ENCODE results near the gene IL1R2.

The IL1R2 gene

DNA sequence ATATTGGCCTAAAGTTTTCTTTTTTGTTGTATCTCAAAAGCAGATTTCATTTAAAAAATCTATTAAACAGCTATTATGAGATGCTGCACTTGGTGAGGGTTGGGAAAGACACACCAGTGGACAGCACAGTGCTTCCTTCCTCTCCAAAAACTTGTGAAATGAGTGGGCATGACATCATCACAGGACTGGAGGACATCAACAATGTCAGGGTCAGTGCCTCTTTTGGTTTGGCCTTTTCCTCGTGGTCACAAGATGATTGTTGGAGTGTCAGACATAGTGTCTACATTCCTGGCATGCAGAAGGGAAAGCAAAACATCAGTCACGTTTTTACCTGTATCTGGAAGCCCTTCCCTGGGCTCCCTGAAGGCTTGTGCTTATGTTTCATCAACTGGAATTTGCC is 49.6 kb downstream of the IL1R2 start:
- TF ChIP-seq, protein P1, sequence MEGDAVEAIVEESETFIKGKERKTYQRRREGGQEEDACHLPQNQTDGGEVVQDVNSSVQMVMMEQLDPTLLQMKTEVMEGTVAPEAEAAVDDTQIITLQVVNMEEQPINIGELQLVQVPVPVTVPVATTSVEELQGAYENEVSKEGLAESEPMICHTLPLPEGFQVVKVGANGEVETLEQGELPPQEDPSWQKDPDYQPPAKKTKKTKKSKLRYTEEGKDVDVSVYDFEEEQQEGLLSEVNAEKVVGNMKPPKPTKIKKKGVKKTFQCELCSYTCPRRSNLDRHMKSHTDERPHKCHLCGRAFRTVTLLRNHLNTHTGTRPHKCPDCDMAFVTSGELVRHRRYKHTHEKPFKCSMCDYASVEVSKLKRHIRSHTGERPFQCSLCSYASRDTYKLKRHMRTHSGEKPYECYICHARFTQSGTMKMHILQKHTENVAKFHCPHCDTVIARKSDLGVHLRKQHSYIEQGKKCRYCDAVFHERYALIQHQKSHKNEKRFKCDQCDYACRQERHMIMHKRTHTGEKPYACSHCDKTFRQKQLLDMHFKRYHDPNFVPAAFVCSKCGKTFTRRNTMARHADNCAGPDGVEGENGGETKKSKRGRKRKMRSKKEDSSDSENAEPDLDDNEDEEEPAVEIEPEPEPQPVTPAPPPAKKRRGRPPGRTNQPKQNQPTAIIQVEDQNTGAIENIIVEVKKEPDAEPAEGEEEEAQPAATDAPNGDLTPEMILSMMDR (IDR thresholded peaks at IDR 0.05): no peak

DNA sequence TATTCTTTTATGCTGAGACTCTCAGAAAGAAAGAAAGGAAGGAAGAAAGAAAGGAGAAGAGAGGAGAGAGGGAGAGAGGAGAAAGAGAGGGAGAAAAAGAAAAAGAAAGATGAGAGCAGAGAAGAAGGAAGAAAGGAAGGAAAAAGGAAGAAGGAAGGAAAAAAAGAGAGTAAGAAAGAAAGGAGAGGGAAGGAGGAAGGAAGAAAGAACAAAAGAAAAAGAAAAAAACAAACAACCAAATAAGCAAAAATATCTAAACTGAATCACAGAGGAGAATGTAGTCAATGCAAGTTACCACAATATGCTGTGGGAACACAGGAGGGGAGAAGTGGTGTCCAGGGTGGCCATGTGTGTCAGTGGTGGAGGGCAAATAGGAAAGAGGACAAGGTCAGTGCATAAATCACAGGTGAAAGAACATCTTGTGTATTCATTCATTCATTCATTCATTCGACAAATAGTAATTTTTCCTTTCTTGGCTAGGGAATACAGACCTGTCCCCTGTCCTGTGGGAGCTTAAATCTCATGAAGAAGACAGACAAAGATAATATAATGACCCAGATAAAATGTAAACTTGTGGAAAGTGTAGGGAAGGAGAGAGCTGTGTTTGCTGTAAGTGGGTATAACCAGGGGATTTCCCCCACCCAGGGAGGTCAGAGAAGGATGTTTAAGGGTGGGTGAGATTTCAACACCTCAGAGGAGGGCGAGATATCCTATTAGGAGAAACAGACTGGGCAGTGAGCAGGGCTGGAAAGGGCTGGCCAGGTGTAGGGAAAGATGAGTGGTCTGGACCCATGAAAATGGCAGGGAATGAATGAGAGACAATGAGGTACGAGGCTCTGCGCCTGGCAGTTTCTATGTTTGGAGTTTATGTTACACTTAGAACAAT is 50.7 kb downstream of the IL1R2 start:
- TF ChIP-seq, protein P1 (IDR thresholded peaks at IDR 0.05): no peak

DNA sequence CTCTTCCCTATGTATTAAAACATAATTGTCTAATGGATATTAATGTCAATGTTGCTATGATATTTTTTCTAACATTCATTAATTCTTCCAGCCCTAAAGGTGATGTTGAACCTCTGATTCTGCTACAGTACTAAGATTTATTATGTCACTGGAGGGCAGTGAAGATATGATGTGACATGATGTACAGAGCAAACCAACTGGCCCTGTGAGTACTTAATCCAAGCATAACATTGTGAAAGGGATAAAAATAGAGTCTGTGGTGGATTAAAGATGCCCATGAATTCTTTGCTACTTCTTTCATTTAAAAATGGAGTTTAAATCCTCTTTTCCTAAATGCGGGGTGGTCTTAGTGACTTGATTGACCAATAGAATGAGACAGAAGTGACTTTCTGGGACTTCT is 51.8 kb downstream of the IL1R2 start:
- TF ChIP-seq, protein P1 (IDR thresholded peaks at IDR 0.05): no peak

DNA sequence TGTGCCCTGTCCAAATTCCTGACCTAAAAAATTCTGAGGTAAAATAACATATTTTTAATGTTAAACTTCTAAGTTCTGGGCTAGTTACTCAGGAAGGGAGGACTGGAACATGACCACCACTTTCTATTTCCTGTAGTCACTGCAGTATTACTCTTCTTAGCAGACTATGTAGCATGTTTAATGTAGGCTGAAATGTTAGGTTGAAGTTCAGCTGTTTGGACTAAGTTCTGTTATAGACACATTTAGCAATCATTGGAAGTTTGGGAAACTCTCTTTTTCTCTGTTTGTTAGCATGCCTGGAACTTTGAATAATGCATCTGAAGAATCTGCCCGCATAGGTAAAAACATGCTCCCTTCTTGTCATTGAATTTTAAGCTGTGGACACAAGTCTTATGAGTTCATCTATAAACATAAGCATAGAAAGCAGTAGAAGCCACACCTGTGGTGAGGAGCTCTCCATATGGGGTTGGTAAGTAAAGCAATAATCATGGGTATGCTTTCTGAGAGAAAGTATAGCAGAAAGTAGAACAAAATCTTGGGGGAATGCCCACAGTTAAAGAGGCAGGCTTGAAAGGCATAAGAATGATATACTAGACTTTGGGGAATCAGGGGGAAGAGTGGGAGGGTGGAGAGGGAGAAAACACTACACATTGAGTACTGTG is 52.6 kb downstream of the IL1R2 start:
- TF ChIP-seq, protein P1 (IDR thresholded peaks at IDR 0.05): no peak

DNA sequence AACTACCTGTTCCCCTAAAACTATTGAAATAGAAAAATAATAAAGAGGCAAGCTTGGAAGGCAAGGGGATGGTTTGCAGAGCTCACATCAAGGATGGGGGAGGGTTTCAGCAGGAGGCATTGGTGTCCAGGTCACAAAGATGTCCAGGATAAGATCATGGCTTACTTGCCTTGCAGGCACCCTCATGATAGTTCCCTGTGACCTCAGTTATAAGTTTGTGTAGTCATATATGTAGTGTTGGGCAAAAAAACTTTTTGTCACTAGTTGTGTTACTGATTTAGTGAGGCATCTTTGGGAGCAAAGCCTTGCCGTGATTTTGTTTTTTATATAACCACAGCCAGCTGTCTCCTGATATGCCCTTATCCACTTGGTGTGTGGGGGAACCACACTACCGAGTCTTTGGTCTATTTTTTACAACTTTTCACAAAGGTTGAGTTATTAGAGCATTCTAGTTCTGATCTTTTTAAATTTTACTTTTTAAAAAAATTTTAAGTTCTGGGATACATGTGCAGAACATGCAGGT is 53.3 kb downstream of the IL1R2 start:
- TF ChIP-seq, protein P1 (IDR thresholded peaks at IDR 0.05): no peak

DNA sequence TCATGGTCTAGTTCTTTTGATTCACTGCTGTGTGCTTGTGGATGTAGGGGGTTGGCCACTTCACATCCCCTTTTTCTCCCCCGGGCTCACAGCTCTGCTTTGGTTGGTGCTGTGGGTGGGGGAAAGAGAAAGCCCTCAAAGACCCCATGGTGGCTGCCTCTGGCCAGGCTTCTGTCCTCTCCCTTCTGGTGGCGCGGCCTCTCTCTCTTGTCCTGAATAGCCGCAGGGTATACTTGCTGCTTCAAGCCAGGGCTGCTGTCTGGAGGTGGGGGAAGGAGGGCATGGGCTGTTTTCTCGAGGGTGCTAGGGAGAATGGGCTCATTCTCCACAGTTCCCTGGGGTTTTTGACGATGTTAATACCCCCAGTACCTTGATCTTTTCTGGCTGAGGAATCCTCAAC is 53.9 kb downstream of the IL1R2 start:
- TF ChIP-seq, protein P1 (IDR thresholded peaks at IDR 0.05): no peak

DNA sequence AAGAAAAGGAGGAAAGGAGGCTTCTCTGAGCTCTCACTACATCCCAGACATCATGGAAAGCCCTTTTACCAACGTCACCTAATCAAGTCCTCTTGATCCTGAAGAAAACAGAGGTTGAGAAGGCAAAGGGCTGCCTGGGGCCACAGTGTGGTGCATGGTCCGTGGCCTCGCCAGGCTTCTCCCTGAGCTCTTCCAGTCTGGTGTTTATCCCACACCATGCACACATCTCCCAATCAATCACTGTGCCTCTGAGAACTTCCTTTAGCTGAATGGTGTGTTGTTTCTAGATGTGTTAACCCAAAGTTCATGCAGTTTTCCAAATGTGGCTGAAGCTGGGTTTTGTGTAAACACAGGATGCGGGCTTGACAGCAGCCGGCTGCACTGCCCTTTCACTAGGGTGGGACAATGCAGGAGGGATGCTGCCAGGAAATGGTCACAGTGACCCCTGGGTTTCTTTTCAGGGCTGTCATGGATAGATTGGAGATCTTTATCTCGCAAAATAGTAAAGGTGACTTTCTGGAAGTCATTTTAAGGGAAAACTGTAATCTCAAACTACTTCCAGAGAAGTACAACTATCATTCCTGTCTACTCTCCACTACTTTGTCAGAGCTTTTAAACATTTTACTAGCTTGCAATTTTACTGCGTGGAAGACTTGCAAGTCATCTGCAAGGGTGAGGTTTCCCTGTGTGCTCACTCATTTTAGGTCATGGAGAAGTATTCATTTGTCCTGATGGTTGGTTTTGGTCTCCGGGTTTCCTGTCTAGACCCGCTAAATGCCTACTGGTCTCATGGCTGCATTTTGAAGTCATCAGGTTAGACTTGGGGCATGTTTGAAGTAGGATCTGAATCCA is 54.6 kb downstream of the IL1R2 start:
- TF ChIP-seq, protein P1 (IDR thresholded peaks at IDR 0.05): no peak
